WTC11 (cell line): ENCODE results near the gene ARHGAP28. TPM values are rescaled to one million over a fixed set of nuclear protein-coding genes. Genes with fewer than 3 reads are reported as not detected.

ENCODE experiments used
- ATAC-seq: fragments of 200-7000 bp; cut with Tn5 transposase; 2 replicates; pipeline ENCODE4 v1.10.0; 2021; ENCODE audit warnings: mild to moderate bottlenecking, moderate library complexity
- CTCF ChIA-PET: fragments of 300-600 bp; sonication (Branson Sonifier 250); formaldehyde crosslinking; loops from one replicate; lab custom pipeline; 2021; ENCODE audit warnings: antibody characterized with exemption; lab: Charles Lee
- POLR2A ChIA-PET: fragments of 350-600 bp; sonication (Branson Sonifier 250); formaldehyde crosslinking; loops from one replicate; lab custom pipeline; 2021; ENCODE audit warnings: antibody characterized with exemption; lab: Charles Lee
- DNase-seq: peaks from one replicate; pipeline ENCODE4 v3.0.0; 2021; ENCODE audit warnings: low spot score
- H3K27ac Mint-ChIP-seq: 2 replicates; pipeline ENCODE4 v1.8.0; 2021; ENCODE audit warnings: mixed read lengths
- H3K27me3 Mint-ChIP-seq: 2 replicates; pipeline ENCODE4 v1.8.0; 2021; ENCODE audit warnings: low read depth, mild to moderate bottlenecking, moderate library complexity, mixed read lengths
- H3K36me3 Mint-ChIP-seq: 2 replicates; pipeline ENCODE4 v1.8.0; 2021; ENCODE audit warnings: mixed read lengths
- H3K4me1 Mint-ChIP-seq: 2 replicates; pipeline ENCODE4 v1.8.0; 2022; ENCODE audit warnings: mixed read lengths
- H3K4me3 Mint-ChIP-seq: 2 replicates; pipeline ENCODE4 v1.8.0; 2021; ENCODE audit warnings: mild to moderate bottlenecking, moderate library complexity, mixed read lengths
- H3K9me3 Mint-ChIP-seq: 2 replicates; pipeline ENCODE4 v1.8.0; 2021; ENCODE audit warnings: mixed read lengths
- EMX1 ChIP-seq: fragments of 250-450 bp; sonication (Bioruptor Pico); IDR thresholded peaks from 2 replicates; pipeline ENCODE4 v1.8.0; 2021; ENCODE audit warnings: mild to moderate bottlenecking
- ESRRA ChIP-seq: sonication (generic); formaldehyde crosslinking; IDR thresholded peaks from 2 replicates; pipeline ENCODE4 v1.8.1; 2022; ENCODE audit warnings: mild to moderate bottlenecking, missing genetic modification reagents, borderline replicate concordance
- FOXJ3 ChIP-seq: sonication (generic); formaldehyde crosslinking; IDR thresholded peaks from 2 replicates; pipeline ENCODE4 v1.9.0; 2021; ENCODE audit warnings: missing genetic modification reagents, mild to moderate bottlenecking, borderline replicate concordance
- GABPB1 ChIP-seq: sonication (generic); formaldehyde crosslinking; IDR thresholded peaks from 2 replicates; pipeline ENCODE4 v1.8.1; 2023; ENCODE audit warnings: mild to moderate bottlenecking, missing genetic modification reagents
- KAT7 ChIP-seq: sonication (generic); formaldehyde crosslinking; IDR thresholded peaks from 2 replicates; pipeline ENCODE4 v1.8.1; 2023; ENCODE audit warnings: missing genetic modification reagents, mild to moderate bottlenecking, borderline replicate concordance
- NFE2L1 ChIP-seq: sonication (generic); formaldehyde crosslinking; IDR thresholded peaks from 2 replicates; pipeline ENCODE4 v1.8.1; 2023; ENCODE audit warnings: missing genetic modification reagents
- NR2C2 ChIP-seq: sonication (generic); formaldehyde crosslinking; IDR thresholded peaks from 2 replicates; pipeline ENCODE4 v1.8.0; 2022; ENCODE audit warnings: mild to moderate bottlenecking, missing genetic modification reagents
- NR3C1 ChIP-seq: sonication (generic); formaldehyde crosslinking; conservative IDR thresholded peaks from 2 replicates; pipeline ENCODE4 v1.8.1; 2023; ENCODE audit warnings: low read depth, mild to moderate bottlenecking, missing genetic modification reagents
- OVOL2 ChIP-seq: fragments of 250-450 bp; sonication (Bioruptor Pico); IDR thresholded peaks from 2 replicates; pipeline ENCODE4 v1.9.0; 2021; ENCODE audit warnings: mild to moderate bottlenecking, borderline replicate concordance
- PRRX2 ChIP-seq: fragments of 250-450 bp; sonication (Bioruptor Pico); IDR thresholded peaks from 2 replicates; pipeline ENCODE4 v1.8.0; 2021; ENCODE audit warnings: mild to moderate bottlenecking
- SMAD4 ChIP-seq: sonication (generic); formaldehyde crosslinking; IDR thresholded peaks from 2 replicates; pipeline ENCODE4 v1.8.0; 2022; ENCODE audit warnings: mild to moderate bottlenecking, missing genetic modification reagents
- SOX15 ChIP-seq: fragments of 250-450 bp; sonication (Bioruptor Pico); IDR thresholded peaks from 2 replicates; pipeline ENCODE4 v1.9.0; 2021; ENCODE audit warnings: mild to moderate bottlenecking
- TCF7 ChIP-seq: sonication (generic); formaldehyde crosslinking; IDR thresholded peaks from 2 replicates; pipeline ENCODE4 v1.8.0; 2022; ENCODE audit warnings: mild to moderate bottlenecking, low read depth, missing genetic modification reagents, moderate library complexity
- TEAD4 ChIP-seq: sonication (generic); formaldehyde crosslinking; IDR thresholded peaks from 2 replicates; pipeline ENCODE4 v1.8.0; 2022; ENCODE audit warnings: mild to moderate bottlenecking, missing genetic modification reagents
- ZNF121 ChIP-seq: sonication (generic); formaldehyde crosslinking; IDR thresholded peaks from 2 replicates; pipeline ENCODE4 v1.8.0; 2023; ENCODE audit warnings: missing genetic modification reagents
- ZNF219 ChIP-seq: sonication (generic); formaldehyde crosslinking; IDR thresholded peaks from 2 replicates; pipeline ENCODE4 v1.8.0; 2023; ENCODE audit warnings: missing genetic modification reagents, mild to moderate bottlenecking, borderline replicate concordance
- ZNF232 ChIP-seq: sonication (generic); formaldehyde crosslinking; IDR thresholded peaks from 2 replicates; pipeline ENCODE4 v1.8.0; 2022; ENCODE audit warnings: mild to moderate bottlenecking, missing genetic modification reagents
- ZNF263 ChIP-seq: sonication (generic); formaldehyde crosslinking; IDR thresholded peaks from 2 replicates; pipeline ENCODE4 v1.8.1; 2022; ENCODE audit warnings: low read depth, mild to moderate bottlenecking, moderate library complexity, missing genetic modification reagents
- ZNF423 ChIP-seq: fragments of 250-450 bp; sonication (Bioruptor Pico); IDR thresholded peaks from 2 replicates; pipeline ENCODE4 v2.1.2; 2022; ENCODE audit warnings: mild to moderate bottlenecking, moderate library complexity
- total RNA-seq: library from RNA; stranded (reverse); gene quantifications from 3 replicates; pipeline ENCODE4 v1.2.3, GENCODE V29; 2021
- TF ChIP-seq, protein P1 (sequence below): sonication (generic); formaldehyde crosslinking; IDR thresholded peaks from 2 replicates; pipeline ENCODE4 v1.8.1; 2023; ENCODE audit warnings: mild to moderate bottlenecking, missing genetic modification reagents, moderate library complexity
- TF ChIP-seq, protein P2 (sequence below): fragments of 250-450 bp; sonication (Bioruptor Pico); IDR thresholded peaks from 2 replicates; pipeline ENCODE4 v2.1.2; 2022; ENCODE audit warnings: mild to moderate bottlenecking, moderate library complexity
- TF ChIP-seq, protein P3 (sequence below): sonication (generic); formaldehyde crosslinking; conservative IDR thresholded peaks from 2 replicates; pipeline ENCODE4 v1.8.1; 2023; ENCODE audit warnings: mild to moderate bottlenecking, low read depth, missing genetic modification reagents, moderate library complexity
- TF ChIP-seq, protein P4 (sequence below): sonication (generic); formaldehyde crosslinking; conservative IDR thresholded peaks from 2 replicates; pipeline ENCODE4 v1.8.1; 2022; ENCODE audit warnings: mild to moderate bottlenecking, missing genetic modification reagents
- TF ChIP-seq, protein P5 (sequence below): fragments of 250-450 bp; sonication (Bioruptor Pico); conservative IDR thresholded peaks from 2 replicates; pipeline ENCODE4 v1.9.0; 2021; ENCODE audit warnings: mild to moderate bottlenecking
- TF ChIP-seq, protein P6 (sequence below): sonication (generic); formaldehyde crosslinking; IDR thresholded peaks from 2 replicates; pipeline ENCODE4 v1.8.0; 2022; ENCODE audit warnings: mild to moderate bottlenecking, missing genetic modification reagents

ARHGAP28 gene
- total RNA-seq, 1 experiment from 2014 or later, result 14.8 TPM

DNA sequence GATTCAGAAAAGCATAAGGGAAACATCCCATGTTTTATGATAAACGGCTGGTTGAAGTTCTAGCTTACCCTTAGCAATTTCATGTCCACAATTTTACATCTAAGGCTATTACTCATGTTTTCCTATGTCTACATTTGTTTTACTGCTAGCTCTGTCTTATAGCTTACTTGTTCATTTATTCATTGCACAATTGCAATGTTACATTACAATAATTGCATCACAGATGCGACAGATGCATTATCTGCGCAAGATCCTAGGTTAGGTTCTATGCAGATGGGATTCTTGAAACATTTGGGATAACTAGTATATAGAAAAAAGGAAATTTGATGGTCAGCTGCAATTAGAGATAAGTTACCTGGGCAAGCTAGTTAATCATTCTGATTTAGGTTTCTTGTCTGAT lies 108.4 kb downstream of the ARHGAP28 start:
- DNase-seq (no peak), ATAC-seq (no peak)
- Mint-ChIP-seq H3K36me3 (no peaks in the 10 kb centered on the region), H3K9me3 (no peaks in the 10 kb centered on the region), H3K4me3 (no peak overlapping the region), H3K27ac (no peak overlapping the region), H3K27me3 (no peaks in the 10 kb centered on the region), H3K4me1 (peaks cover 16% of the 10 kb centered on the region)
- ChIA-PET POLR2A (no interaction called here), CTCF (no interaction called here)
- TF ChIP-seq, protein P1, sequence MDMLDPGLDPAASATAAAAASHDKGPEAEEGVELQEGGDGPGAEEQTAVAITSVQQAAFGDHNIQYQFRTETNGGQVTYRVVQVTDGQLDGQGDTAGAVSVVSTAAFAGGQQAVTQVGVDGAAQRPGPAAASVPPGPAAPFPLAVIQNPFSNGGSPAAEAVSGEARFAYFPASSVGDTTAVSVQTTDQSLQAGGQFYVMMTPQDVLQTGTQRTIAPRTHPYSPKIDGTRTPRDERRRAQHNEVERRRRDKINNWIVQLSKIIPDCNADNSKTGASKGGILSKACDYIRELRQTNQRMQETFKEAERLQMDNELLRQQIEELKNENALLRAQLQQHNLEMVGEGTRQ, result no peak
- TF ChIP-seq, protein P2, sequence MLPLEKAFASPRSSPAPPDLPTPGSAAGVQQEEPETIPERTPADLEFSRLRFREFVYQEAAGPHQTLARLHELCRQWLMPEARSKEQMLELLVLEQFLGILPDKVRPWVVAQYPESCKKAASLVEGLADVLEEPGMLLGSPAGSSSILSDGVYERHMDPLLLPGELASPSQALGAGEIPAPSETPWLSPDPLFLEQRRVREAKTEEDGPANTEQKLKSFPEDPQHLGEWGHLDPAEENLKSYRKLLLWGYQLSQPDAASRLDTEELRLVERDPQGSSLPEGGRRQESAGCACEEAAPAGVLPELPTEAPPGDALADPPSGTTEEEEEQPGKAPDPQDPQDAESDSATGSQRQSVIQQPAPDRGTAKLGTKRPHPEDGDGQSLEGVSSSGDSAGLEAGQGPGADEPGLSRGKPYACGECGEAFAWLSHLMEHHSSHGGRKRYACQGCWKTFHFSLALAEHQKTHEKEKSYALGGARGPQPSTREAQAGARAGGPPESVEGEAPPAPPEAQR (CRISPR knock-in tag), result no peak
- TF ChIP-seq PRRX2 (CRISPR knock-in tag) (no peak), NR3C1 (CRISPR knock-in tag) (no peak), ZNF121 (CRISPR knock-in tag) (no peak), ZNF263 (CRISPR knock-in tag) (no peak), ZNF232 (no peak), TEAD4 (no peak), NR2C2 (no peak), ZNF423 (no peak), EMX1 (no peak), SMAD4 (CRISPR knock-in tag) (no peak), ESRRA (CRISPR knock-in tag) (no peak)
- TF ChIP-seq, protein P3, sequence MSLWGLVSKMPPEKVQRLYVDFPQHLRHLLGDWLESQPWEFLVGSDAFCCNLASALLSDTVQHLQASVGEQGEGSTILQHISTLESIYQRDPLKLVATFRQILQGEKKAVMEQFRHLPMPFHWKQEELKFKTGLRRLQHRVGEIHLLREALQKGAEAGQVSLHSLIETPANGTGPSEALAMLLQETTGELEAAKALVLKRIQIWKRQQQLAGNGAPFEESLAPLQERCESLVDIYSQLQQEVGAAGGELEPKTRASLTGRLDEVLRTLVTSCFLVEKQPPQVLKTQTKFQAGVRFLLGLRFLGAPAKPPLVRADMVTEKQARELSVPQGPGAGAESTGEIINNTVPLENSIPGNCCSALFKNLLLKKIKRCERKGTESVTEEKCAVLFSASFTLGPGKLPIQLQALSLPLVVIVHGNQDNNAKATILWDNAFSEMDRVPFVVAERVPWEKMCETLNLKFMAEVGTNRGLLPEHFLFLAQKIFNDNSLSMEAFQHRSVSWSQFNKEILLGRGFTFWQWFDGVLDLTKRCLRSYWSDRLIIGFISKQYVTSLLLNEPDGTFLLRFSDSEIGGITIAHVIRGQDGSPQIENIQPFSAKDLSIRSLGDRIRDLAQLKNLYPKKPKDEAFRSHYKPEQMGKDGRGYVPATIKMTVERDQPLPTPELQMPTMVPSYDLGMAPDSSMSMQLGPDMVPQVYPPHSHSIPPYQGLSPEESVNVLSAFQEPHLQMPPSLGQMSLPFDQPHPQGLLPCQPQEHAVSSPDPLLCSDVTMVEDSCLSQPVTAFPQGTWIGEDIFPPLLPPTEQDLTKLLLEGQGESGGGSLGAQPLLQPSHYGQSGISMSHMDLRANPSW (CRISPR knock-in tag), result no peak
- TF ChIP-seq, protein P4, sequence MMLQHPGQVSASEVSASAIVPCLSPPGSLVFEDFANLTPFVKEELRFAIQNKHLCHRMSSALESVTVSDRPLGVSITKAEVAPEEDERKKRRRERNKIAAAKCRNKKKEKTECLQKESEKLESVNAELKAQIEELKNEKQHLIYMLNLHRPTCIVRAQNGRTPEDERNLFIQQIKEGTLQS, result no peak
- TF ChIP-seq, protein P5, sequence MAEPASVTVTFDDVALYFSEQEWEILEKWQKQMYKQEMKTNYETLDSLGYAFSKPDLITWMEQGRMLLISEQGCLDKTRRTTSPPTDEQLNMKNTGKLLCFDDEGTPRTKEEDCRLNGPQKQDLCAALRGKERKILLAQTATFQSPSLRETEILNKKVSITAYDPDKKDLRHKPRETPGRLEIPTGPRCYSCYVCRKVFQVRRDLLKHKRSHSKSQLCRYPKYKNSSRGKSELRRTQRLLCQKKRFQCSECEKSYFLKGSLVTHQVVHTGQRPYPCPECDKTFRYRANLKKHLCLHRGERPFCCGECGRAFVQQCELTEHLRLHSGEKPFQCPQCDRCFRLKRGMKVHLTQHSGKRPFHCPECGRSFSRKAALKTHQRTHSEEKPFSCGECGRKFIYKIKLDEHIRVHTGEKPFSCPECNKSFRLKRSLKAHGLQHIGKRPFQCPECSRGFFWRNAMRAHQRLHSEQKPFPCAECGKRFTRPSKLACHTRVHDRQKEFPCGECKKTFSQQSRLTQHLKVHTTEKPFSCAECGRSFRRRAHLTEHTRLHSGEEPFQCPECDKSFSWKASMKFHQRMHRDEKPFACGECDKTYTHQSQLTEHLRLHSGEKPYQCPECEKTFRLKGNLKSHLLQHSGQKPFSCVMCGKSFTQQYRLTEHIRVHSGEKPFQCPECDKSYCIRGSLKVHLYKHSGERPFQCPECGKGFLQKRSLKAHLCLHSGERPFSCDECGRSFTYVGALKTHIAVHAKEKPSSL (CRISPR knock-in tag), result no peak
- TF ChIP-seq, protein P6, sequence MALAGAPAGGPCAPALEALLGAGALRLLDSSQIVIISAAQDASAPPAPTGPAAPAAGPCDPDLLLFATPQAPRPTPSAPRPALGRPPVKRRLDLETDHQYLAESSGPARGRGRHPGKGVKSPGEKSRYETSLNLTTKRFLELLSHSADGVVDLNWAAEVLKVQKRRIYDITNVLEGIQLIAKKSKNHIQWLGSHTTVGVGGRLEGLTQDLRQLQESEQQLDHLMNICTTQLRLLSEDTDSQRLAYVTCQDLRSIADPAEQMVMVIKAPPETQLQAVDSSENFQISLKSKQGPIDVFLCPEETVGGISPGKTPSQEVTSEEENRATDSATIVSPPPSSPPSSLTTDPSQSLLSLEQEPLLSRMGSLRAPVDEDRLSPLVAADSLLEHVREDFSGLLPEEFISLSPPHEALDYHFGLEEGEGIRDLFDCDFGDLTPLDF, result no peak

DNA sequence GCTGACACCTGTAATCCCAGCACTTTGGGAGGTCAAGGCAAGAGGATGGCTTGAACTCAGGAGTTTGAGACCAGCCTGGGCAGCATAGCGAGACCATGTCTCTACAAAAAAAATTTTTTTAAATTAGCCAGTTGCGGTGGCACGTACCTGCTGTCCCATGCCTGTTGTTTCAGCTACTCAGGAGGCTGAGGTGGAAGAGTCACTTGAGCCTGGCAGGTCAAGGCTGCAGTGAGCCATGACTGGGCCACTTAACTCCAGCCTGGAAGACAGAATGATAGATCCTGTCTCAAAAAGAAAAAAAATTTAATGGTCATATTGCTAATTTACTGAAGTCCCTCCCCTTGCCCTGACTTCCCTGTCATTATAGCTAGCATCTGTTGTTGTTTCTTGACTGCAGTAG lies 112.6 kb downstream of the ARHGAP28 start:
- Mint-ChIP-seq H3K27ac (no peak overlapping the region), H3K4me3 (no peak overlapping the region), H3K36me3 (peaks cover 6% of the 10 kb centered on the region; the same call in 1 of the 2 replicates), H3K27me3 (no peaks in the 10 kb centered on the region), H3K4me1 (peaks cover 20% of the 10 kb centered on the region), H3K9me3 (peaks cover 10% of the 10 kb centered on the region)
- no peak for TF ChIP-seq ZNF121 (CRISPR knock-in tag)
- no peak for TF ChIP-seq NFE2L1 (CRISPR knock-in tag)
- no peak for TF ChIP-seq TCF7 (CRISPR knock-in tag)
- no peak for TF ChIP-seq GABPB1 (CRISPR knock-in tag)
- TF ChIP-seq FOXJ3 (CRISPR knock-in tag), result no peak
- no peak for TF ChIP-seq ZNF219
- TF ChIP-seq SOX15 (CRISPR knock-in tag), result no peak
- TF ChIP-seq OVOL2 (CRISPR knock-in tag), result no peak
- no peak for TF ChIP-seq KAT7 (CRISPR knock-in tag)
- TF ChIP-seq ESRRA (CRISPR knock-in tag), result no peak
- ATAC-seq (no peak; the same call in 1 of the 2 replicates), DNase-seq (no peak)
- POLR2A ChIA-PET, result no interaction called here
- CTCF ChIA-PET, result no interaction called here
